PFSK-1 (cell line): Measurements from ENCODE around the gene ABCB9.

Experiments
- FOXP2 ChIP-seq: optimal IDR thresholded peaks from 2 replicates; pipeline ENCODE3; 2011; ENCODE audit warnings: borderline replicate concordance, control low read depth, inconsistent platforms; ENCODE audit not compliant: insufficient read depth; ENCODE audit errors: extremely low read length, extremely low read depth
- POLR2AphosphoS5 ChIP-seq: IDR thresholded peaks from 2 replicates; pipeline ENCODE4 v1.6.1; 2012; ENCODE audit warnings: low read depth, mild to moderate bottlenecking, control low read depth, low read length, moderate library complexity
- REST ChIP-seq, 2 experiments: IDR thresholded peaks; 2 replicates each; pipeline versions ENCODE4 v1.6.1 to v1.8.0; 2011 to 2012; ENCODE audit warnings: low read depth in 2 of 2, low read length in 2 of 2, control low read depth in 1 of 2, inconsistent platforms in 1 of 2, mild to moderate bottlenecking in 1 of 2, moderate library complexity in 1 of 2; ENCODE audit not compliant: insufficient read depth in 1 of 2
- SIN3A ChIP-seq: IDR thresholded peaks from 2 replicates; pipeline ENCODE4 v1.6.1; 2012; ENCODE audit warnings: mild to moderate bottlenecking, low read length, moderate library complexity, borderline replicate concordance; ENCODE audit not compliant: insufficient read depth
- TAF1 ChIP-seq: IDR thresholded peaks from 2 replicates; pipeline ENCODE4 v1.6.1; 2012; ENCODE audit warnings: low read length, control low read depth, borderline replicate concordance; ENCODE audit not compliant: insufficient read depth

The ABCB9 gene

GRCh38 chr12:122891661-122892525, 74.4 kb downstream of the ABCB9 start:
- TF ChIP-seq REST (IDR thresholded peaks at IDR 0.05; ENCODE audit: insufficient read depth in 1 of 2, low read depth in 2 of 2, low read length in 2 of 2) (no peak), TAF1 (no peak), POLR2AphosphoS5 (no peak), SIN3A (no peak), FOXP2 (no peak)

- TF ChIP-seq POLR2AphosphoS5 (no peak), SIN3A (no peak), FOXP2 (no peak), REST (IDR thresholded peaks at IDR 0.05; ENCODE audit: insufficient read depth in 1 of 2, low read depth in 2 of 2, low read length in 2 of 2) (no peak), TAF1 (no peak)
These were observed 76.3 kb downstream of the ABCB9 start for GRCh38 chr12:122889761-122890520.

DNA sequence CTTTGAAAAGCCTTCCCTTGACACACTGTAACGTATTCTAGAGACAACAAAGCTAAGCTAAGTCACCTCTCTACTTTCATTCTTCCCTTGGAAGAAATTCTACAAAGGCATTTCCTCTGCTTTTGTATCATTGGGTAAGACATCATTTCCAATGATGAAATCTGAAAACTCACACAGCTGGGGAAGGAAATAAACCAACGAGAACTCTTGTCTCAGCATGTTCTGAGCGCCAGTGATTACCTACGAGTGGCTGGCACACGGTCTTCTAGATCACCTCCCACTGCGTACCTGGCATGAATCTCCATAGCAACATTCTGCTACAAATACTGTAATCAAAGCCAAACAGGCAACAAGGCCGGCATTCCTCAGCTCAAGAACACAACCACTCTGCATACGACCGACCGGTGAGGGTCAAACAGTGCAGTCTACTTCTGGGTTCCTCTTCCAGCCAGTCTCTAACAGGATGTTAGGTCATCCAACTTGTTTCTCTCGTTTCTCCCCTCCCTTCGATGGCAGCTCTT, 78.0 kb downstream of the ABCB9 start:
- TF ChIP-seq POLR2AphosphoS5 (no peak), FOXP2 (no peak), REST (IDR thresholded peaks at IDR 0.05; ENCODE audit: insufficient read depth in 1 of 2, low read depth in 2 of 2, low read length in 2 of 2) (no peak), SIN3A (no peak)

DNA sequence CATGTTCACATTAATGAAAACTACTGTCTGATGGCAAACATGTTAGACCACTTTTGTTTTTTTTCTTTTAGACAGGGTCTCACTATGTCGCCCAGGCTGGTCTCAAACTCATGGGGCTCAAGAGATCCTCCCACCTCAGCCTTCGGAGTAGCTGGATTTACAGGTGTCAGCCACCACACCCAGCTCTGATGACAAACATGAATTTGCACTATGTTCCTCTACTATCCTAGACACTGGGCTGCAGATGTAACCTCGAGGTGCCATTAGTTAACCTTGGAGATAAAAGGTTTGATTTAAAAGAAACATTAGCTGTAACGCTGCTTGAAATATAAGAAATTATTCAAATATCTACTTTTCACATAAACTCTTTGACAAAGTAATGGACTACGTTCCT, 78.4 kb downstream of the ABCB9 start:
- TF ChIP-seq POLR2AphosphoS5 (no peak), TAF1 (no peak), FOXP2 (no peak), REST (IDR thresholded peaks at IDR 0.05; ENCODE audit: insufficient read depth in 1 of 2, low read depth in 2 of 2, low read length in 2 of 2) (no peak), SIN3A (no peak)
